Liver (tissue), 9 donors: Measurements from ENCODE around the gene VTN. TPM values are rescaled to one million over a fixed set of nuclear protein-coding genes. Genes with fewer than 3 reads are reported as not detected.

Experiments
- DNase-seq: peaks from one replicate; pipeline ENCODE4 v3.0.0-alpha.2; 2017; ENCODE audit warnings: low spot score
- H3K27ac ChIP-seq, 2 donors: one replicate each; pipeline ENCODE4 v1.7.0; 2013; ENCODE audit warnings: inconsistent platforms in 2 of 2, low read length in 2 of 2, control low read depth in 1 of 2, low read depth in 1 of 2, mild to moderate bottlenecking in 1 of 2
- H3K27me3 ChIP-seq, 4 donors: one replicate each; pipeline versions ENCODE4 v1.6.1 to v1.7.0; 2013; ENCODE audit warnings: low read length in 3 of 4, inconsistent platforms in 1 of 4, mild to moderate bottlenecking in 1 of 4, moderate library complexity in 1 of 4; ENCODE audit not compliant: control insufficient read depth in 4 of 4, insufficient read depth in 4 of 4
- H3K36me3 ChIP-seq, 4 donors: one replicate each; pipeline versions ENCODE4 v1.6.1 to v1.7.0; 2013; ENCODE audit warnings: low read length in 3 of 4, mild to moderate bottlenecking in 3 of 4, low read depth in 1 of 4, moderate library complexity in 1 of 4; ENCODE audit not compliant: control insufficient read depth in 4 of 4, insufficient read depth in 3 of 4
- H3K4me1 ChIP-seq, 4 donors: one replicate each; pipeline versions ENCODE4 v1.6.1 to v1.7.0; 2013; ENCODE audit warnings: low read length in 3 of 4, mild to moderate bottlenecking in 3 of 4, moderate library complexity in 1 of 4; ENCODE audit not compliant: control insufficient read depth in 4 of 4, insufficient read depth in 4 of 4
- H3K4me3 ChIP-seq, 3 donors: one replicate each; pipeline versions ENCODE4 v1.6.1 to v1.7.0; 2013; ENCODE audit warnings: low read length in 3 of 3, control low read depth in 1 of 3, low read depth in 1 of 3, mild to moderate bottlenecking in 1 of 3
- H3K9ac ChIP-seq, 2 donors: one replicate each; pipeline ENCODE4 v1.7.0; 2013; ENCODE audit warnings: low read length in 2 of 2, mild to moderate bottlenecking in 2 of 2, moderate library complexity in 2 of 2, control low read depth in 1 of 2, low read depth in 1 of 2
- H3K9me3 ChIP-seq, 4 donors: one replicate each; pipeline versions ENCODE4 v1.6.1 to v1.7.0; 2013; ENCODE audit warnings: low read length in 3 of 4; ENCODE audit not compliant: control insufficient read depth in 4 of 4
- EGR1 ChIP-seq, 2 donors: IDR thresholded peaks; 2 replicates each; pipeline ENCODE4 v1.6.1; 2016 to 2018; ENCODE audit warnings: antibody characterized with exemption in 2 of 2, low read depth in 2 of 2
- FOXA1 ChIP-seq: IDR thresholded peaks from 2 replicates; pipeline ENCODE4 v1.6.1; 2016; ENCODE audit warnings: antibody characterized with exemption
- GABPA ChIP-seq, 2 donors: IDR thresholded peaks in 1 of 2; conservative IDR thresholded peaks in 1 of 2; 2 replicates each; pipeline ENCODE4 v1.6.1; 2016; ENCODE audit warnings: antibody characterized with exemption in 2 of 2, mild to moderate bottlenecking in 1 of 2, moderate library complexity in 1 of 2
- HNF4A ChIP-seq, 2 donors: conservative IDR thresholded peaks; 2 replicates each; pipeline ENCODE4 v1.6.1; 2016; ENCODE audit warnings: antibody characterized with exemption in 2 of 2, mild to moderate bottlenecking in 2 of 2
- HNF4G ChIP-seq: IDR thresholded peaks from 2 replicates; pipeline ENCODE4 v1.6.1; 2016; ENCODE audit warnings: antibody characterized with exemption
- JUND ChIP-seq, 2 donors: IDR thresholded peaks; 2 replicates each; pipeline ENCODE4 v1.6.1; 2016; ENCODE audit warnings: antibody characterized with exemption in 2 of 2
- RAD21 ChIP-seq, 2 donors: IDR thresholded peaks; 2 replicates each; pipeline ENCODE4 v1.6.1; 2016; ENCODE audit warnings: antibody characterized with exemption in 2 of 2, mild to moderate bottlenecking in 2 of 2
- RXRA ChIP-seq, 2 donors: IDR thresholded peaks; 2 replicates each; pipeline ENCODE4 v1.6.1; 2017 to 2018; ENCODE audit warnings: antibody characterized with exemption in 2 of 2, mild to moderate bottlenecking in 1 of 2
- YY1 ChIP-seq: IDR thresholded peaks from 2 replicates; pipeline ENCODE4 v1.6.1; 2016; ENCODE audit warnings: antibody characterized with exemption, mild to moderate bottlenecking
- WGBS: extraction: QIAGEN DNeasy Blood & Tissue Kit; methylation state at CpG from one replicate; pipeline ENCODE4 v1.1.7; 2013; 5-methylcytosine and 5-hydroxymethylcytosine counted together
- polyA plus RNA-seq, 2 donors: library from polyadenylated mRNA; stranded (reverse) in 1 of 2; unstranded in 1 of 2; fragments of 200-250 nt in 1 of 2; fragments of >200 nt in 1 of 2; fragmentation: Nextera tagmentation in 1 of 2; extraction: Ambion mirVana in 1 of 2; gene quantifications; one replicate each; pipeline versions ENCODE4 v1.2.1 to v1.2.3, GENCODE V29; 2013 to 2015
- total RNA-seq, 2 donors: library from RNA; depleted of rRNA; stranded (reverse); fragments of >200 nt; gene quantifications; one replicate each; pipeline ENCODE4 v1.2.3, GENCODE V29; 2014
- TF ChIP-seq, protein P1 (sequence below): IDR thresholded peaks from 2 replicates; pipeline ENCODE4 v1.6.1; 2016; ENCODE audit warnings: antibody characterized with exemption
- TF ChIP-seq, protein P2 (sequence below): fragments of 150-350 bp; IDR thresholded peaks from 2 replicates; pipeline ENCODE4 v1.5.1; 2017; ENCODE audit warnings: improper control_type of control experiment, low read depth, low read length; ENCODE audit not compliant: missing input control
- TF ChIP-seq, protein P3 (sequence below): IDR thresholded peaks from 2 replicates; pipeline ENCODE4 v1.6.1; 2016; ENCODE audit warnings: antibody characterized with exemption
- TF ChIP-seq, protein P4 (sequence below): IDR thresholded peaks from 2 replicates; pipeline ENCODE4 v1.6.1; 2016; ENCODE audit warnings: antibody characterized with exemption, mild to moderate bottlenecking
- donor health status: healthy.
- donor health status: healthy.
- donor health status: healthy.
- donor health status: healthy.
- donor health status: healthy.

Gene VTN
- total and polyA plus RNA-seq, 4 donors = 1,668 to 4,059 (median 3,520) TPM

DNA sequence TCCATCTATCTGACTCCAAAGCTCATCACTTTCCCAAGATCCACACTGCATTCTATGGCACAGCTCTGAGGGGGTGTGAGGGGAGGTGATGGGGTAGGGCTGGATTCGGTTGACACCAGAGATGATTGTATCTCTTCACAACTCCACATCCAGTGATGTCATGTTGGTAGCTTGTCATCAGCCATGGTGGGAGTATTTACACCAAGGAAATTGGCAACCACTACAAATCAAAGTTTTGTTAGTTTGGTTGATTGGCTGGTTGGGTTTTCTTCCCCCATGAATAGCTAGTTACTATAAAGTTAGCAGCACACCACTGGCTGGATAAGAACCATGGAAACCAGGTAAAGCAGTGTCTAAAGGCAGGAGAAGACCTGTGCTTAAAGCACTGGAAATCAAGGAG, 20.9 kb upstream of the VTN start:
- 99% methylated on average over 1 of the region's 1 CpG for WGBS
- DNase-seq = no peak
- H3K36me3 ChIP-seq = peaks cover 2 to 19% (median 7%) of the 10 kb centered on the region in 4 donors

DNA sequence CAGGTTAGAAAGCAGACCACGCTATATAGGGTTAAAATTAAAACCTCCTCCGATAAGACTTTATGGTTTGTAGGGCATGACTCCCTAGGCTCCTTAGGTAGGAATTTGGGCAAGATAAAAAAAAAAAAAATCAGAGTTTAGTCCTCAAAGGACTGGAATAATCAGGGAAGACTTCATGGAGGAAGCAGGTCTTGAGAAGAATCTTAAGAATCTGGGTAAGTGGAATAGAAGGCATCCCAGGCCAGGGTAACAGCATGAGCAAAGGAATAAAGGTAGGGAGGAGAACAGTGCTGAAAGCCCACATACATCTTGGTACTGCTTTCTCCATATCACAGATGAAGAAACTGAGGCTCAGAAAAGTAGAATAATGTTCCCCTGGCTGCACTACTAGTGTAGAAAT, 20.5 kb upstream of the VTN start:
- Histone ChIP-seq H3K9me3 (no peaks in the 10 kb centered on the region), H3K27me3 (no peaks in the 10 kb centered on the region), H3K9ac (no peak overlapping the region), H3K4me1 (no peaks in the 10 kb centered on the region), H3K27ac (no peak overlapping the region), H3K4me3 (no peak overlapping the region), H3K36me3 (peaks cover 2 to 19% (median 5%) of the 10 kb centered on the region in 4 donors)
- WGBS = 98% methylated on average over 2 of the region's 2 CpGs
- TF ChIP-seq, protein P1, sequence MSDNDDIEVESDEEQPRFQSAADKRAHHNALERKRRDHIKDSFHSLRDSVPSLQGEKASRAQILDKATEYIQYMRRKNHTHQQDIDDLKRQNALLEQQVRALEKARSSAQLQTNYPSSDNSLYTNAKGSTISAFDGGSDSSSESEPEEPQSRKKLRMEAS = no peak
- no peak for DNase-seq

More for the DNA sequence above, 20.9 kb upstream of the VTN start:
- TF ChIP-seq, protein P2, sequence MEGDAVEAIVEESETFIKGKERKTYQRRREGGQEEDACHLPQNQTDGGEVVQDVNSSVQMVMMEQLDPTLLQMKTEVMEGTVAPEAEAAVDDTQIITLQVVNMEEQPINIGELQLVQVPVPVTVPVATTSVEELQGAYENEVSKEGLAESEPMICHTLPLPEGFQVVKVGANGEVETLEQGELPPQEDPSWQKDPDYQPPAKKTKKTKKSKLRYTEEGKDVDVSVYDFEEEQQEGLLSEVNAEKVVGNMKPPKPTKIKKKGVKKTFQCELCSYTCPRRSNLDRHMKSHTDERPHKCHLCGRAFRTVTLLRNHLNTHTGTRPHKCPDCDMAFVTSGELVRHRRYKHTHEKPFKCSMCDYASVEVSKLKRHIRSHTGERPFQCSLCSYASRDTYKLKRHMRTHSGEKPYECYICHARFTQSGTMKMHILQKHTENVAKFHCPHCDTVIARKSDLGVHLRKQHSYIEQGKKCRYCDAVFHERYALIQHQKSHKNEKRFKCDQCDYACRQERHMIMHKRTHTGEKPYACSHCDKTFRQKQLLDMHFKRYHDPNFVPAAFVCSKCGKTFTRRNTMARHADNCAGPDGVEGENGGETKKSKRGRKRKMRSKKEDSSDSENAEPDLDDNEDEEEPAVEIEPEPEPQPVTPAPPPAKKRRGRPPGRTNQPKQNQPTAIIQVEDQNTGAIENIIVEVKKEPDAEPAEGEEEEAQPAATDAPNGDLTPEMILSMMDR = no peak
- TF ChIP-seq FOXA1 = no peak
- no peak for TF ChIP-seq RAD21 (IDR thresholded peaks at IDR 0.05)
- no peak for TF ChIP-seq RXRA (IDR thresholded peaks at IDR 0.05)
- no peak for TF ChIP-seq YY1
- no peak for TF ChIP-seq JUND (IDR thresholded peaks at IDR 0.05)
- no peak for TF ChIP-seq HNF4A (conservative IDR thresholded peaks at IDR 0.05)
- no peak for TF ChIP-seq HNF4G
- TF ChIP-seq EGR1 (IDR thresholded peaks at IDR 0.05; ENCODE audit: low read depth in 2 of 2) = no peak
- TF ChIP-seq, protein P1 = no peak
- TF ChIP-seq, protein P3, sequence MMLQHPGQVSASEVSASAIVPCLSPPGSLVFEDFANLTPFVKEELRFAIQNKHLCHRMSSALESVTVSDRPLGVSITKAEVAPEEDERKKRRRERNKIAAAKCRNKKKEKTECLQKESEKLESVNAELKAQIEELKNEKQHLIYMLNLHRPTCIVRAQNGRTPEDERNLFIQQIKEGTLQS = no peak
- TF ChIP-seq, protein P4, sequence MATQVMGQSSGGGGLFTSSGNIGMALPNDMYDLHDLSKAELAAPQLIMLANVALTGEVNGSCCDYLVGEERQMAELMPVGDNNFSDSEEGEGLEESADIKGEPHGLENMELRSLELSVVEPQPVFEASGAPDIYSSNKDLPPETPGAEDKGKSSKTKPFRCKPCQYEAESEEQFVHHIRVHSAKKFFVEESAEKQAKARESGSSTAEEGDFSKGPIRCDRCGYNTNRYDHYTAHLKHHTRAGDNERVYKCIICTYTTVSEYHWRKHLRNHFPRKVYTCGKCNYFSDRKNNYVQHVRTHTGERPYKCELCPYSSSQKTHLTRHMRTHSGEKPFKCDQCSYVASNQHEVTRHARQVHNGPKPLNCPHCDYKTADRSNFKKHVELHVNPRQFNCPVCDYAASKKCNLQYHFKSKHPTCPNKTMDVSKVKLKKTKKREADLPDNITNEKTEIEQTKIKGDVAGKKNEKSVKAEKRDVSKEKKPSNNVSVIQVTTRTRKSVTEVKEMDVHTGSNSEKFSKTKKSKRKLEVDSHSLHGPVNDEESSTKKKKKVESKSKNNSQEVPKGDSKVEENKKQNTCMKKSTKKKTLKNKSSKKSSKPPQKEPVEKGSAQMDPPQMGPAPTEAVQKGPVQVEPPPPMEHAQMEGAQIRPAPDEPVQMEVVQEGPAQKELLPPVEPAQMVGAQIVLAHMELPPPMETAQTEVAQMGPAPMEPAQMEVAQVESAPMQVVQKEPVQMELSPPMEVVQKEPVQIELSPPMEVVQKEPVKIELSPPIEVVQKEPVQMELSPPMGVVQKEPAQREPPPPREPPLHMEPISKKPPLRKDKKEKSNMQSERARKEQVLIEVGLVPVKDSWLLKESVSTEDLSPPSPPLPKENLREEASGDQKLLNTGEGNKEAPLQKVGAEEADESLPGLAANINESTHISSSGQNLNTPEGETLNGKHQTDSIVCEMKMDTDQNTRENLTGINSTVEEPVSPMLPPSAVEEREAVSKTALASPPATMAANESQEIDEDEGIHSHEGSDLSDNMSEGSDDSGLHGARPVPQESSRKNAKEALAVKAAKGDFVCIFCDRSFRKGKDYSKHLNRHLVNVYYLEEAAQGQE = no peak
- no peak overlapping the region for H3K4me3 ChIP-seq
- H3K27me3 ChIP-seq = no peaks in the 10 kb centered on the region
- no peak overlapping the region for H3K27ac ChIP-seq
- H3K9ac ChIP-seq = no peak overlapping the region
- no peaks in the 10 kb centered on the region for H3K9me3 ChIP-seq
- no peaks in the 10 kb centered on the region for H3K4me1 ChIP-seq

DNA sequence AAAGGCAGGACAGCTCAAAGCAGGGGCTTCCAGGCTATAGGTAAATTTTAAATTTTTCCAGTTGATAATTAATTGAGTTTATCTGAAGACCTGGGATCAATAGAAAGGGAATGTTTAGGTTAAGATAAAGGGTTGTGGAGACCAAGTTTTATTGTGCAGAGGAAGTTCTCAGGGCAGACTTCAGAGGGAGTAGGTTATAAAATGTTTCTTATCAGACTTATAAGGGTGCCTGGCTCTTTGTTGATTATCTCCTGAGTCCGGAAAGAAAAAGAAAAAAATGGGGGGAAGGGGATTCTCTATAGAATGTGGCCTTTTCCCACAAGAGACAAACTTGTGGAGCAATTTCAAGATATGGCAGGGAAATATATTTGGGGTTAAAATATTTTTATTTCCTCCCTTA, 20.0 kb upstream of the VTN start:
- peaks cover 2 to 19% (median 5%) of the 10 kb centered on the region in 4 donors for H3K36me3 ChIP-seq
- DNase-seq = no peak
- WGBS = 81% methylated on average over 1 of the region's 1 CpG
- H3K27ac ChIP-seq = no peak overlapping the region
- no peak overlapping the region for H3K4me3 ChIP-seq
- no peaks in the 10 kb centered on the region for H3K9me3 ChIP-seq
- H3K27me3 ChIP-seq = no peaks in the 10 kb centered on the region
- no peaks in the 10 kb centered on the region for H3K4me1 ChIP-seq
- H3K9ac ChIP-seq = no peak overlapping the region
- no peak for TF ChIP-seq GABPA (IDR thresholded peaks at IDR 0.05 in 1 of 2, conservative IDR thresholded peaks at IDR 0.05 in 1 of 2)
- TF ChIP-seq, protein P4 = no peak
- no peak for TF ChIP-seq RAD21 (IDR thresholded peaks at IDR 0.05)
- TF ChIP-seq, protein P2 = no peak
- TF ChIP-seq, protein P1 = no peak
- no peak for TF ChIP-seq RXRA (IDR thresholded peaks at IDR 0.05)
- no peak for TF ChIP-seq JUND (IDR thresholded peaks at IDR 0.05)
- TF ChIP-seq, protein P3 = no peak
